Tibial artery (tissue), 4 donors: ENCODE data around the gene NHLRC3.

Source experiments
- DNase-seq, 2 donors: peaks; one replicate each; pipeline ENCODE4 v3.0.0-alpha.2; 2019
- H3K27ac ChIP-seq, 2 donors: fragments of 200-600 bp; sonication (generic) in 1 of 2; 1 replicate in 1 of 2; 2 replicates in 1 of 2; pipeline ENCODE4 v1.5.1; 2018 to 2019; ENCODE audit warnings: mild to moderate bottlenecking in 1 of 2
- H3K27me3 ChIP-seq, 2 donors: fragments of 200-600 bp; sonication (generic) in 1 of 2; one replicate each; pipeline versions ENCODE4 v1.5.1 to v1.6.0; 2016 to 2019
- H3K36me3 ChIP-seq, 3 donors: fragments of 200-600 bp; sonication (generic) in 2 of 3; one replicate each; pipeline ENCODE4 v1.5.1; 2016 to 2019; ENCODE audit warnings: mild to moderate bottlenecking in 2 of 3
- H3K4me1 ChIP-seq, 4 donors: fragments of 200-600 bp; sonication (generic) in 2 of 4; 1 replicate in 3 of 4; 2 replicates in 1 of 4; pipeline ENCODE4 v1.5.1; 2016 to 2019
- H3K4me3 ChIP-seq, 2 donors: fragments of 200-600 bp; sonication (generic) in 1 of 2; 1 replicate in 1 of 2; 2 replicates in 1 of 2; pipeline ENCODE4 v1.5.1; 2018 to 2019; ENCODE audit warnings: mild to moderate bottlenecking in 2 of 2
- H3K9me3 ChIP-seq, 3 donors: fragments of 200-600 bp; sonication (generic) in 1 of 3; one replicate each; pipeline ENCODE4 v1.5.1; 2016 to 2019
- CTCF ChIP-seq, 2 experiments: fragments of 200-600 bp in 1 of 2; fragments of 450-650 bp in 1 of 2; IDR thresholded peaks; one replicate each; pipeline ENCODE4 v1.5.1; 2017 to 2019; ENCODE audit warnings: antibody characterized with exemption in 2 of 2, mild to moderate bottlenecking in 1 of 2, moderate library complexity in 1 of 2
- intact Hi-C: fragments of 100-400 bp; cut with DNase I; formaldehyde crosslinking; loops from one replicate; pipeline ENCODE4 v1.15.0; 2023; ENCODE audit warnings: low total_unique reads

Gene NHLRC3

GRCh38 chr13:39091586-39091985 lies 53.3 kb downstream of the NHLRC3 start:
- Histone ChIP-seq H3K9me3 (no peaks in the 10 kb centered on the region), H3K4me1 (no peaks in the 10 kb centered on the region), H3K27ac (no peak overlapping the region), H3K36me3 (no peaks in the 10 kb centered on the region), H3K4me3 (no peak overlapping the region), H3K27me3 (no peaks in the 10 kb centered on the region)
- DNase-seq = no peak
- intact Hi-C loops = no loop called here
- TF ChIP-seq CTCF (IDR thresholded peaks at IDR 0.05) = no peak

- Histone ChIP-seq H3K4me3 (no peak overlapping the region), H3K27ac (no peak overlapping the region), H3K9me3 (no peaks in the 10 kb centered on the region), H3K27me3 (no peaks in the 10 kb centered on the region), H3K36me3 (no peaks in the 10 kb centered on the region), H3K4me1 (no peaks in the 10 kb centered on the region)
- no peak for DNase-seq
- intact Hi-C loops = no loop called here
- no peak for TF ChIP-seq CTCF (IDR thresholded peaks at IDR 0.05)
Observed at GRCh38 chr13:39095500-39095899, 57.2 kb downstream of the NHLRC3 start.

- no peak for TF ChIP-seq CTCF (IDR thresholded peaks at IDR 0.05)
- no peak overlapping the region for H3K4me3 ChIP-seq
Observed at GRCh38 chr13:39099231-39099630, 61.0 kb downstream of the NHLRC3 start.

More at GRCh38 chr13:39099231-39099630, 61.0 kb downstream of the NHLRC3 start:
- Histone ChIP-seq H3K27me3 (no peaks in the 10 kb centered on the region), H3K36me3 (no peaks in the 10 kb centered on the region), H3K4me1 (no peaks in the 10 kb centered on the region), H3K27ac (no peak overlapping the region), H3K9me3 (no peaks in the 10 kb centered on the region)
- intact Hi-C loops = no loop called here
- no peak for DNase-seq
